GM23338 (cell line): ENCODE data around the gene HDAC5. TPM values are rescaled to one million over a fixed set of nuclear protein-coding genes. Genes with fewer than 3 reads are reported as not detected.

Experiments used
- ATAC-seq: fragments of 200-7000 bp; cut with Tn5 transposase; 3 replicates; pipeline ENCODE4 v1.9.1; 2020
- DNase-seq: peaks from one replicate; pipeline ENCODE4 v3.0.0-alpha.2; 2015; ENCODE audit warnings: low spot score
- H2AFZ ChIP-seq: fragments of 200-600 bp; sonication (generic); 2 replicates; pipeline ENCODE4 v1.8.0; 2016; ENCODE audit warnings: antibody characterized with exemption, mild to moderate bottlenecking, moderate library complexity
- H3F3A ChIP-seq: fragments of 200-600 bp; sonication (generic); replicated peaks from 2 replicates; pipeline ENCODE4 v1.8.0; 2017; ENCODE audit warnings: antibody characterized with exemption, mixed run types, low read depth
- H3K27ac ChIP-seq: fragments of 200-600 bp; sonication (generic); 2 replicates; pipeline ENCODE4 v1.6.1; 2016; ENCODE audit warnings: low read depth
- H3K27me3 ChIP-seq: fragments of 200-600 bp; sonication (generic); 2 replicates; pipeline ENCODE4 v1.8.0; 2016; ENCODE audit warnings: mild to moderate bottlenecking, mixed run types, moderate library complexity; ENCODE audit not compliant: insufficient read depth
- H3K36me3 ChIP-seq: fragments of 200-600 bp; sonication (generic); 2 replicates; pipeline ENCODE4 v1.8.0; 2016; ENCODE audit warnings: mild to moderate bottlenecking; ENCODE audit not compliant: insufficient read depth
- H3K4me1 ChIP-seq: fragments of 200-600 bp; sonication (generic); 2 replicates; pipeline ENCODE4 v1.8.0; 2016; ENCODE audit warnings: mild to moderate bottlenecking, moderate library complexity; ENCODE audit not compliant: insufficient read depth
- H3K4me2 ChIP-seq: fragments of 200-600 bp; sonication (generic); 2 replicates; pipeline ENCODE4 v1.7.1; 2017; ENCODE audit warnings: mixed run types
- H3K4me3 ChIP-seq: fragments of 200-600 bp; sonication (generic); 2 replicates; pipeline ENCODE4 v1.6.1; 2016; ENCODE audit warnings: mixed run types
- H3K79me2 ChIP-seq: fragments of 200-600 bp; sonication (generic); replicated peaks from 2 replicates; pipeline ENCODE4 v1.8.0; 2017; ENCODE audit warnings: mild to moderate bottlenecking; ENCODE audit not compliant: insufficient read depth
- H3K9me2 ChIP-seq: fragments of 200-600 bp; sonication (generic); 2 replicates; pipeline ENCODE4 v1.8.0; 2017; ENCODE audit not compliant: insufficient read depth
- H4K20me1 ChIP-seq: fragments of 200-600 bp; sonication (generic); replicated peaks from 2 replicates; pipeline ENCODE4 v1.8.0; 2017; ENCODE audit warnings: mild to moderate bottlenecking; ENCODE audit not compliant: insufficient read depth
- H3K27ac Mint-ChIP-seq: 2 replicates; pipeline ENCODE4 v1.8.0; 2020; ENCODE audit warnings: inconsistent platforms, mild to moderate bottlenecking, moderate library complexity, mixed read lengths
- H3K27me3 Mint-ChIP-seq: 3 replicates; pipeline ENCODE4 v1.8.0; 2022; ENCODE audit warnings: low read depth, mild to moderate bottlenecking, moderate library complexity, mixed read lengths, inconsistent platforms; ENCODE audit not compliant: insufficient read depth, poor library complexity
- H3K36me3 Mint-ChIP-seq: 3 replicates; pipeline ENCODE4 v1.8.0; 2021; ENCODE audit warnings: low read depth, mild to moderate bottlenecking, inconsistent platforms, moderate library complexity, mixed read lengths
- H3K4me1 Mint-ChIP-seq: 3 replicates; pipeline ENCODE4 v1.8.0; 2020; ENCODE audit warnings: mild to moderate bottlenecking, inconsistent platforms, mixed read lengths
- H3K4me3 Mint-ChIP-seq: 3 replicates; pipeline ENCODE4 v1.8.0; 2021; ENCODE audit warnings: moderate library complexity, mild to moderate bottlenecking, inconsistent platforms, mixed read lengths
- H3K9me3 Mint-ChIP-seq: 3 replicates; pipeline ENCODE4 v1.8.0; 2020; ENCODE audit warnings: moderate library complexity, mild to moderate bottlenecking, inconsistent platforms, mixed read lengths
- STAT1 ChIP-seq: IDR thresholded peaks from one replicate; pipeline ENCODE4 v1.6.1; 2016; ENCODE audit warnings: antibody characterized with exemption; ENCODE audit not compliant: unreplicated experiment
- ZNF114 ChIP-seq: fragments of 250-450 bp; sonication (Bioruptor Pico); IDR thresholded peaks from 2 replicates; pipeline ENCODE4 v1.5.0; 2020; ENCODE audit warnings: mild to moderate bottlenecking, moderate library complexity
- ZNF331 ChIP-seq: fragments of 250-450 bp; sonication (Bioruptor Pico); IDR thresholded peaks from 2 replicates; pipeline ENCODE4 v1.5.0; 2020; ENCODE audit warnings: low read depth, mild to moderate bottlenecking, moderate library complexity
- polyA plus RNA-seq: library from polyadenylated mRNA; unstranded; fragments of >200 nt; fragmentation: Nextera tagmentation; extraction: Ambion mirVana; gene quantifications from 2 replicates; pipeline ENCODE4 v1.2.1, GENCODE V29; 2016
- total RNA-seq: library from RNA; depleted of rRNA; stranded (reverse); fragments of >200 nt; shearing (Covaris generic); gene quantifications from 2 replicates; pipeline ENCODE4 v1.2.3, GENCODE V29; 2014
- TF ChIP-seq, protein P1 (sequence below): fragments of 250-450 bp; sonication (Bioruptor Pico); IDR thresholded peaks from 2 replicates; pipeline ENCODE4 v1.5.0; 2020; ENCODE audit warnings: mild to moderate bottlenecking, moderate library complexity
- TF ChIP-seq, protein P2 (sequence below): IDR thresholded peaks from 2 replicates; pipeline ENCODE4 v1.6.1; 2016; ENCODE audit warnings: antibody characterized with exemption

The HDAC5 gene
- total and polyA plus RNA-seq, 2 experiments from 2014 or later: 16.9 to 71.1 TPM

DNA sequence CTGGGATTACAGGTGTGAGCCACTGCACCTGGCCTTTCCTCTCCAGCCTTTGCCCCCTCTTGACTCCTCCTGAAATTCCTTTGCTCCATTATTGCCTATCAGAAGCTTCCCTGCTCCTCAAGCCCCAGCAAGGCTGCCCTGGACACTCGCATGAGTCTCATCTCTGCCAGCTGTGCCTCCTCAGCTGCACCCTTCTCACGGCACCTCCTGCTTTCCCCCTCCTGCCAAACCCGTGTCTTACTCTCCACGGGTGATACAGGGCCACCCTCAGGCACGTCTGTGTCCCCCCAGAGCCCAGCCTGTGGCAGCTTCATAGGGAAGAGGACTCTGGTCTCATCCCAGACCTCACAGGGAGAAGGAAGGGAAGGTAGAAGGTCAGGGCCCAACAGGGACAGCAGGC, 37.5 kb downstream of the HDAC5 start:
- Histone ChIP-seq H3K4me1 (peaks cover 16% of the 10 kb centered on the region), H2AFZ (no peak overlapping the region), H3K27ac (0 out of 2 replicates have a peak overlapping the region, but pooled peaks have one; percentile 26), H3K4me2 (no peak overlapping the region), H3K27me3 (no peaks in the 10 kb centered on the region), H4K20me1 (no peaks in the 10 kb centered on the region; the same call in 1 of the 2 replicates), H3K36me3 (no peaks in the 10 kb centered on the region; the same call in 1 of the 2 replicates), H3K4me3 (no peak overlapping the region), H3F3A (0 out of 2 replicates have a peak, but pooled peaks cover 13% of the 10 kb centered on the region), H3K79me2 (no peaks in the 10 kb centered on the region), H3K9me2 (no peaks in the 10 kb centered on the region)
- TF ChIP-seq ZNF331 (CRISPR knock-in tag): no peak
- TF ChIP-seq STAT1: no peak
- TF ChIP-seq, protein P1, sequence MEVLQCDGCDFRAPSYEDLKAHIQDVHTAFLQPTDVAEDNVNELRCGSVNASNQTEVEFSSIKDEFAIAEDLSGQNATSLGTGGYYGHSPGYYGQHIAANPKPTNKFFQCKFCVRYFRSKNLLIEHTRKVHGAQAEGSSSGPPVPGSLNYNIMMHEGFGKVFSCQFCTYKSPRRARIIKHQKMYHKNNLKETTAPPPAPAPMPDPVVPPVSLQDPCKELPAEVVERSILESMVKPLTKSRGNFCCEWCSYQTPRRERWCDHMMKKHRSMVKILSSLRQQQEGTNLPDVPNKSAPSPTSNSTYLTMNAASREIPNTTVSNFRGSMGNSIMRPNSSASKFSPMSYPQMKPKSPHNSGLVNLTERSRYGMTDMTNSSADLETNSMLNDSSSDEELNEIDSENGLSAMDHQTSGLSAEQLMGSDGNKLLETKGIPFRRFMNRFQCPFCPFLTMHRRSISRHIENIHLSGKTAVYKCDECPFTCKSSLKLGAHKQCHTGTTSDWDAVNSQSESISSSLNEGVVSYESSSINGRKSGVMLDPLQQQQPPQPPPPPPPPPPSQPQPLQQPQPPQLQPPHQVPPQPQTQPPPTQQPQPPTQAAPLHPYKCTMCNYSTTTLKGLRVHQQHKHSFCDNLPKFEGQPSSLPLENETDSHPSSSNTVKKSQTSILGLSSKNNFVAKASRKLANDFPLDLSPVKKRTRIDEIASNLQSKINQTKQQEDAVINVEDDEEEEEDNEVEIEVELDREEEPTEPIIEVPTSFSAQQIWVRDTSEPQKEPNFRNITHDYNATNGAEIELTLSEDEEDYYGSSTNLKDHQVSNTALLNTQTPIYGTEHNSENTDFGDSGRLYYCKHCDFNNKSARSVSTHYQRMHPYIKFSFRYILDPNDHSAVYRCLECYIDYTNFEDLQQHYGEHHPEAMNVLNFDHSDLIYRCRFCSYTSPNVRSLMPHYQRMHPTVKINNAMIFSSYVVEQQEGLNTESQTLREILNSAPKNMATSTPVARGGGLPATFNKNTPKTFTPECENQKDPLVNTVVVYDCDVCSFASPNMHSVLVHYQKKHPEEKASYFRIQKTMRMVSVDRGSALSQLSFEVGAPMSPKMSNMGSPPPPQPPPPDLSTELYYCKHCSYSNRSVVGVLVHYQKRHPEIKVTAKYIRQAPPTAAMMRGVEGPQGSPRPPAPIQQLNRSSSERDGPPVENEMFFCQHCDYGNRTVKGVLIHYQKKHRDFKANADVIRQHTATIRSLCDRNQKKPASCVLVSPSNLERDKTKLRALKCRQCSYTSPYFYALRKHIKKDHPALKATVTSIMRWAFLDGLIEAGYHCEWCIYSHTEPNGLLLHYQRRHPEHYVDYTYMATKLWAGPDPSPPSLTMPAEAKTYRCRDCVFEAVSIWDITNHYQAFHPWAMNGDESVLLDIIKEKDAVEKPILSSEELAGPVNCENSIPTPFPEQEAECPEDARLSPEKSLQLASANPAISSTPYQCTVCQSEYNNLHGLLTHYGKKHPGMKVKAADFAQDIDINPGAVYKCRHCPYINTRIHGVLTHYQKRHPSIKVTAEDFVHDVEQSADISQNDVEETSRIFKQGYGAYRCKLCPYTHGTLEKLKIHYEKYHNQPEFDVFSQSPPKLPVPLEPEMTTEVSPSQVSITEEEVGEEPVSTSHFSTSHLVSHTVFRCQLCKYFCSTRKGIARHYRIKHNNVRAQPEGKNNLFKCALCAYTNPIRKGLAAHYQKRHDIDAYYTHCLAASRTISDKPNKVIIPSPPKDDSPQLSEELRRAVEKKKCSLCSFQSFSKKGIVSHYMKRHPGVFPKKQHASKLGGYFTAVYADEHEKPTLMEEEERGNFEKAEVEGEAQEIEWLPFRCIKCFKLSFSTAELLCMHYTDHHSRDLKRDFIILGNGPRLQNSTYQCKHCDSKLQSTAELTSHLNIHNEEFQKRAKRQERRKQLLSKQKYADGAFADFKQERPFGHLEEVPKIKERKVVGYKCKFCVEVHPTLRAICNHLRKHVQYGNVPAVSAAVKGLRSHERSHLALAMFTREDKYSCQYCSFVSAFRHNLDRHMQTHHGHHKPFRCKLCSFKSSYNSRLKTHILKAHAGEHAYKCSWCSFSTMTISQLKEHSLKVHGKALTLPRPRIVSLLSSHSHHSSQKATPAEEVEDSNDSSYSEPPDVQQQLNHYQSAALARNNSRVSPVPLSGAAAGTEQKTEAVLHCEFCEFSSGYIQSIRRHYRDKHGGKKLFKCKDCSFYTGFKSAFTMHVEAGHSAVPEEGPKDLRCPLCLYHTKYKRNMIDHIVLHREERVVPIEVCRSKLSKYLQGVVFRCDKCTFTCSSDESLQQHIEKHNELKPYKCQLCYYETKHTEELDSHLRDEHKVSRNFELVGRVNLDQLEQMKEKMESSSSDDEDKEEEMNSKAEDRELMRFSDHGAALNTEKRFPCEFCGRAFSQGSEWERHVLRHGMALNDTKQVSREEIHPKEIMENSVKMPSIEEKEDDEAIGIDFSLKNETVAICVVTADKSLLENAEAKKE: no peak
- Mint-ChIP-seq H3K4me3 (peak overlapping the region; percentile 19; the same call in 1 of the 3 replicates), H3K27me3 (peaks cover 22% of the 10 kb centered on the region), H3K36me3 (peaks cover 45% of the 10 kb centered on the region), H3K27ac (peak overlapping the region; percentile 98), H3K4me1 (peaks cover 43% of the 10 kb centered on the region), H3K9me3 (no peaks in the 10 kb centered on the region)
- no peak for ATAC-seq
- no peak for DNase-seq

DNA sequence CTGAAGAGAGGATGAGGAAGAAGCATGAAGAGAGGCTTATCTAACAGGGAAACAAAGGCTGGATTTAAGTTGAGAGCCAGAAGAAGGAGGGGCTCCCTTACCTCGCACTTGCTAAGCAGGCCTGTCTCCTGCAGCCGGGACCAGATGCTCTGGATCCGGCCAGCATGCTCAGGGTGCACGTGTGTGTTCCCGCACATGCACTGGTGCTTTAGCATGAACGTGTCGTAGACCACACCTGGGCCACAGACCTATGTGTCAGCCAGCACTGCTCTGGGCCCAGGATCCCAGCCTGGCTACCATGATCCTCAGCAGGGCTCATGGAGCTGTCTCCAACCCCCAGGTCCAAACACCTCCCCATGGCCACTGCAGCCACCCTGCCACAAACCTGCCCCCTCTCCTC, 38.5 kb downstream of the HDAC5 start:
- peaks cover 47% of the 10 kb centered on the region for H3K4me1 Mint-ChIP-seq
- H3K27me3 Mint-ChIP-seq: peaks cover 24% of the 10 kb centered on the region
- Histone ChIP-seq H3K4me3 (no peak overlapping the region), H3F3A (0 out of 2 replicates have a peak, but pooled peaks cover 13% of the 10 kb centered on the region), H2AFZ (no peak overlapping the region), H3K9me2 (no peaks in the 10 kb centered on the region), H3K4me2 (no peak overlapping the region), H3K4me1 (peaks cover 16% of the 10 kb centered on the region), H3K27ac (no peak overlapping the region), H3K79me2 (no peaks in the 10 kb centered on the region), H3K36me3 (no peaks in the 10 kb centered on the region; the same call in 1 of the 2 replicates), H4K20me1 (no peaks in the 10 kb centered on the region; the same call in 1 of the 2 replicates), H3K27me3 (no peaks in the 10 kb centered on the region)
- ATAC-seq: no peak
- DNase-seq: no peak
- H3K27ac Mint-ChIP-seq: peak overlapping the region; percentile 75; the same call in 1 of the 2 replicates
- peaks cover 52% of the 10 kb centered on the region for H3K36me3 Mint-ChIP-seq
- H3K4me3 Mint-ChIP-seq: no peak overlapping the region
- H3K9me3 Mint-ChIP-seq: no peaks in the 10 kb centered on the region; the same call in 2 of the 3 replicates
- TF ChIP-seq, protein P2, sequence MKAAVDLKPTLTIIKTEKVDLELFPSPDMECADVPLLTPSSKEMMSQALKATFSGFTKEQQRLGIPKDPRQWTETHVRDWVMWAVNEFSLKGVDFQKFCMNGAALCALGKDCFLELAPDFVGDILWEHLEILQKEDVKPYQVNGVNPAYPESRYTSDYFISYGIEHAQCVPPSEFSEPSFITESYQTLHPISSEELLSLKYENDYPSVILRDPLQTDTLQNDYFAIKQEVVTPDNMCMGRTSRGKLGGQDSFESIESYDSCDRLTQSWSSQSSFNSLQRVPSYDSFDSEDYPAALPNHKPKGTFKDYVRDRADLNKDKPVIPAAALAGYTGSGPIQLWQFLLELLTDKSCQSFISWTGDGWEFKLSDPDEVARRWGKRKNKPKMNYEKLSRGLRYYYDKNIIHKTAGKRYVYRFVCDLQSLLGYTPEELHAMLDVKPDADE: no peak
- TF ChIP-seq ZNF114 (CRISPR knock-in tag): no peak
- TF ChIP-seq, protein P1: no peak
